SU-DHL-6 (cell line): ENCODE data around the gene PDAP1.

Source experiments
- H2AFZ ChIP-seq: fragments of 200-600 bp; sonication (generic); 2 replicates; pipeline ENCODE4 v1.6.1; 2014; ENCODE audit warnings: low read depth, mild to moderate bottlenecking, moderate library complexity, mixed read lengths, antibody characterized with exemption, low read length; ENCODE audit not compliant: severe bottlenecking
- H3F3A ChIP-seq: fragments of 200-600 bp; shearing (Covaris generic); 2 replicates; pipeline ENCODE4 v1.6.0; 2016; ENCODE audit warnings: antibody characterized with exemption, mild to moderate bottlenecking; ENCODE audit not compliant: insufficient read depth
- H3K27ac ChIP-seq: fragments of 200-600 bp; sonication (generic); 2 replicates; pipeline ENCODE4 v1.5.1; 2016; ENCODE audit warnings: low read depth, mild to moderate bottlenecking, low read length, moderate library complexity, mixed read lengths
- H3K27me3 ChIP-seq: fragments of 200-600 bp; sonication (generic), shearing (Covaris generic); 2 replicates; pipeline ENCODE4 v1.6.0; 2014; ENCODE audit warnings: mild to moderate bottlenecking, low read length
- H3K36me3 ChIP-seq: fragments of 200-600 bp; sonication (generic); 2 replicates; pipeline ENCODE4 v1.6.1; 2014; ENCODE audit warnings: mild to moderate bottlenecking, low read length, mixed read lengths
- H3K4me2 ChIP-seq: fragments of 300-600, 200-600 bp; shearing (Covaris generic), sonication (generic); 2 replicates; pipeline ENCODE4 v1.6.0; 2014; ENCODE audit warnings: low read length, low read depth, mild to moderate bottlenecking; ENCODE audit not compliant: poor library complexity, severe bottlenecking
- H3K4me3 ChIP-seq: fragments of 200-600 bp; sonication (generic); 2 replicates; pipeline ENCODE4 v1.5.1; 2014; ENCODE audit warnings: antibody characterized with exemption, low read length, mild to moderate bottlenecking, mixed read lengths; ENCODE audit not compliant: insufficient read depth, poor library complexity, severe bottlenecking
- H3K79me2 ChIP-seq: fragments of 200-600 bp; sonication (generic); 2 replicates; pipeline ENCODE4 v1.6.1; 2014; ENCODE audit warnings: mild to moderate bottlenecking, low read length, moderate library complexity; ENCODE audit not compliant: insufficient read depth
- H3K9ac ChIP-seq: fragments of 200-600 bp; sonication (generic); 2 replicates; pipeline ENCODE4 v1.7.0; 2014; ENCODE audit warnings: mild to moderate bottlenecking, low read length
- H3K9me2 ChIP-seq: fragments of 200-600 bp; sonication (generic); replicated peaks from 2 replicates; pipeline ENCODE4 v1.6.1; 2014; ENCODE audit warnings: low read length; ENCODE audit not compliant: insufficient read depth
- H3K9me3 ChIP-seq: fragments of 200-600 bp; sonication (generic); 2 replicates; pipeline ENCODE4 v1.6.1; 2014; ENCODE audit warnings: low read length, mixed read lengths; ENCODE audit not compliant: insufficient read depth
- H4K20me1 ChIP-seq: fragments of 200-600 bp; sonication (generic); 2 replicates; pipeline ENCODE4 v1.6.1; 2014; ENCODE audit warnings: low read depth, mild to moderate bottlenecking, antibody characterized with exemption, low read length, moderate library complexity, mixed read lengths
- CTCF ChIP-seq: fragments of 200-600 bp; sonication (generic); IDR thresholded peaks from one replicate; pipeline ENCODE4 v1.5.1; 2017; ENCODE audit warnings: antibody characterized with exemption, mild to moderate bottlenecking, low read length, moderate library complexity; ENCODE audit not compliant: insufficient read depth, poor library complexity, severe bottlenecking
- EZH2phosphoT487 ChIP-seq: fragments of 200-600 bp; sonication (generic), shearing (Covaris generic); conservative IDR thresholded peaks from 2 replicates; pipeline ENCODE4 v1.6.1; 2018; ENCODE audit warnings: mild to moderate bottlenecking, antibody characterized with exemption, low read length, moderate library complexity, mixed read lengths

PDAP1 gene, protein sequence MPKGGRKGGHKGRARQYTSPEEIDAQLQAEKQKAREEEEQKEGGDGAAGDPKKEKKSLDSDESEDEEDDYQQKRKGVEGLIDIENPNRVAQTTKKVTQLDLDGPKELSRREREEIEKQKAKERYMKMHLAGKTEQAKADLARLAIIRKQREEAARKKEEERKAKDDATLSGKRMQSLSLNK

DNA sequence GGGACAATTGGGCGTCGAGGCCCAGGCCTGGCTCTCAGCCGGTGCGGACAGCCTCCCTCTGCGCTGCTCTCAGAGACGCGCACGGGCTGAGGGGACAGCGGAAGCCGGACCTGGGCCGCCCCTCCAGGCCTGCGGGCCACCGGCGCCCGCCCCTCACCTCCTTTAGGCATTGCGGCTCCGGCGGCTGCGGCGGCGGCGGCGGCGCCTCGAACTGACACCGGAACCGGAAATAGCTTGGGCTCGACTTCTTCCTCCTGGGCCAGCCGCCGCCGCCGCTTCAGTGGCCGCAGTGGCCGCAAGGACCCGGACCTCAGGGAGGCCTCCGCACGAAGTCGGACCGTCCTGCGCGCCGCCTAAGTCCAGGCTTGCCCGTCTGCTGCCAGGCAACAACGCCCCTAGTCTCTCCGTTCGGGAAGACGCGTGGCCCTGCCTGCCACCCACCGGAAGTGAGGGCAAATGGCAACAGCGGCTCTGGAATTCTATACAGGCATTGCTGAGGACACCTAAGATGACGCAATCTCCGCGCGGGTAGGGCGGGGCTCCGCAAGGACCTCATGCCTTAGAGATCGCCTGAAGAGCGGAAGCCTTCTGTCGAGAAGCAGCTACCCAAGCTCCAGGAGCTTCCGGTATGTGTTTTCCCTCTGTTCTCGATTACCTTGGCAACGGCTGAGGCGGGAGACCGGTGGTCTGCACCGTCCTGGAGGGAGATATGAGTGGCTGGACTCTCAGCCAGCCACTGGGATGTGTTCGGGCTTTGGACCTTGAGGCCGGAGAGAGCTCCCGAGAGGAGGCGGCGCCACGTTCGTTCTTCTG, at the start of gene PDAP1, which contains the start of gene BUD31:
TSS of gene PDAP1 (minus strand) at position 219 of the 813 bp plus-strand sequence. CDS start at position 170, 49 bp downstream.
TSS of gene BUD31 (plus strand) at position 591 of the 813 bp plus-strand sequence. CDS start 2,124 bp downstream, outside the sequence.
- Histone ChIP-seq H3K4me3 (peak within 1 kb of the TSS; percentile 73), H3K27me3 (no peaks in the 10 kb centered on the region), H3K27ac (peak within 1 kb of the TSS; percentile 83), H4K20me1 (no peaks in the 10 kb centered on the region; the same call in 1 of the 2 replicates), H3K9ac (peak within 1 kb of the TSS; percentile 95), H3F3A (peaks cover 10% of the 10 kb centered on the region; the same call in 1 of the 2 replicates), H3K4me2 (peak within 1 kb of the TSS; percentile 85), H2AFZ (peak within 1 kb of the TSS; percentile 85), H3K36me3 (peaks cover 15% of the 10 kb centered on the region; the same call in 1 of the 2 replicates), H3K9me2 (no peaks in the 10 kb centered on the region), H3K79me2 (peaks cover 71% of the 10 kb centered on the region), H3K9me3 (no peaks in the 10 kb centered on the region)
- no peak for TF ChIP-seq EZH2phosphoT487
- TF ChIP-seq CTCF = no peak

DNA sequence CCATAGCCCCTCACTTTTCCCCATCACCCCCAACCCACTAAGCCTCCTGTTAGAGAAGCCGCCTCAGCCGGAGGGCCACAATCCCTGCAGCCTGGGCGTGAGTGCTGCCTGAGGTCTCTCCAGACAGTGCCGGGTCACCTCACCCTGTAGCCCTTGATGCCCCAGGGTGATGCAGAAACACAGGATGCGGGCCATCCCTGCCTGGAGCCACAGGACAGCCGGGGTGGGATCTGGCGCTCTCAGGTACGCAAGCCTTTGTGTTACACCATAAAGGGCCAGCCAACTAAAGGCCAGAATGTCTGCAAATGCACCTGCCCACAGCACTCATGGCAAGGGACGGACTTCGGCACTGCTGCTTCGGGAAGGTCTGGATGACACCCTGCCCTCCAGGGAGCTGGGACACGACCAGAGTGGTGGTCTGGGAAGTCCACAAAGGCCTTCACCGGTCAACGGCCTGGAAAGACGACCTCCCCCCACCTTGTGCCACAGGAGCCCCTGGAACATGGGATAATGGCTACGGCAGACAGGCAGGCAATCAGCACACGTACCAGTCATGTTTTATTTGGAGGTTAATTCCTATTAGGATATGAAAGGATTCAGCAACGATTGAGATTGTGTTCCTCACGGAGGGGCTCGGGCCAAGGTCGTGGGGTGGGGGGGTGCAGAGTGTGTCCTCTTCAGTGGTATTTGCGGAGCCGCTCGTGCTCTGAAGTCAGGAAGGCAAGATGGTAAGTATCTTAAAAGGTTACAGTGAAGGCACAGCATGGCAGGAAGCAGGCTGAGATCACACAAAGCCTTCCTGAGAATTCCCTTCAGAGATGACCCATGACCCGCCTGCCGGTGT, 49.5 kb upstream of the PDAP1 start:
- TF ChIP-seq EZH2phosphoT487 (no peak), CTCF (no peak)
- Histone ChIP-seq H4K20me1 (peaks cover 4% of the 10 kb centered on the region; the same call in 1 of the 2 replicates), H3F3A (peaks cover 26% of the 10 kb centered on the region), H3K4me3 (no peak overlapping the region), H3K79me2 (peaks cover 46% of the 10 kb centered on the region), H3K9me3 (no peaks in the 10 kb centered on the region), H3K27me3 (no peaks in the 10 kb centered on the region), H2AFZ (no peak overlapping the region), H3K27ac (no peak overlapping the region), H3K4me2 (no peak overlapping the region), H3K9ac (no peak overlapping the region), H3K9me2 (no peaks in the 10 kb centered on the region), H3K36me3 (peaks cover 11% of the 10 kb centered on the region)

DNA sequence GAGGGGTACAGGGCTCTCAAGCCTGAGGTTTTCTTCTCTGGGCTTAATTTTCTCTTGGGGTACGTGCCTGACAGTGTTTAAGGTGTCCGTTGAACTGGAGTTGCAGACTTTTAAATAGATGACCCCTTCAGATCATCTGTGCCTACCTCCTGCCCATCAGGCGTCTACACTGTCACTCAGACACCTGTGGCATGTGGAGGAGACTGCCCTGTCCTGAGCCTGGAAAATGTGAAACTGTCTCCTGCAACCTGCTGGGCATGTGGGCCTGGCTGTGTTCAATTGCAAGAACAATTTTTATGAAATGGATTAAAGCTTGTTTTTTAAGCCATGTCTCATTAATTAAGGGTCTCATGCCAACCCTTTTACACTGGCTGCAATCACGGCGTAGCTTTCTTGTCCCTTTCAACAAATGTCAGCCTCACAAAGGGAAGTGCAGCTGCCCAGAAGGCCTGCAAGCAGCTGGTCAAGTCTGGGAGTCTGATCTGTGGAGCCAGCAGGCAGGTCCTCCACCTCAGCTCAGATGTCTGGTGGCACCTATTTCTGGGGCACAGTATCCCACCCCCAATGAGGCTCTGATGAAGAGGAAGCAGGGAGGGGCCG, 48.8 kb upstream of the PDAP1 start:
- Histone ChIP-seq H3K79me2 (peaks cover 40% of the 10 kb centered on the region), H3K27ac (no peak overlapping the region), H3K27me3 (no peaks in the 10 kb centered on the region), H3K4me3 (no peak overlapping the region), H2AFZ (no peak overlapping the region), H3K9me2 (no peaks in the 10 kb centered on the region), H3K9me3 (no peaks in the 10 kb centered on the region), H3K4me2 (no peak overlapping the region), H3K9ac (no peak overlapping the region), H3F3A (peaks cover 26% of the 10 kb centered on the region), H3K36me3 (peaks cover 8% of the 10 kb centered on the region), H4K20me1 (peaks cover 4% of the 10 kb centered on the region; the same call in 1 of the 2 replicates)
- no peak for TF ChIP-seq EZH2phosphoT487
- no peak for TF ChIP-seq CTCF
